GM19193 (cell line): Measurements from ENCODE around the gene INPP4B.

Source experiments
- POLR2A ChIP-seq: IDR thresholded peaks from 4 replicates; pipeline ENCODE4 v1.6.1; 2011; ENCODE audit not compliant: insufficient read depth, insufficient read length; ENCODE audit errors: extremely low read depth

Gene INPP4B

GRCh38 chr4:142282870-142283431 is 563.1 kb downstream of the INPP4B start:
- no peak for TF ChIP-seq POLR2A

DNA sequence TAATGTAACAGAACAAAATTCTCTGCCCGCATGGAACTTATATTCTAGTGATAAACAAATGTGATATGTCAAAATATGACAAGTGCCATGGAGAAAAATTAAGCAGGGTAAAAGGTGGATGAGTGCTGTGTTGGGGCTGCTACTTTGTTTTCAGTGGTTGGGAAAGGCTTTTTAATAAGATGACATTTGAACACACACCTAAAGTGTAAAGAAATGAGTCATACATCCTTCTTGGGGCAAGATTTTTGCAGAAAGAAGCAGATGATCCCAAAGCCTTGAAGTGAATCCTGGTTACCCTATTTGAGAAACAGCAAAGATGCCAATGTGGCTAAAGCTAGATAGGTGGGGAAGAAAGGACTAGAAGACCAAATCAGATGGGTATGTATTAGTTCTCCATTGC is 564.1 kb downstream of the INPP4B start:
- TF ChIP-seq POLR2A, result no peak

DNA sequence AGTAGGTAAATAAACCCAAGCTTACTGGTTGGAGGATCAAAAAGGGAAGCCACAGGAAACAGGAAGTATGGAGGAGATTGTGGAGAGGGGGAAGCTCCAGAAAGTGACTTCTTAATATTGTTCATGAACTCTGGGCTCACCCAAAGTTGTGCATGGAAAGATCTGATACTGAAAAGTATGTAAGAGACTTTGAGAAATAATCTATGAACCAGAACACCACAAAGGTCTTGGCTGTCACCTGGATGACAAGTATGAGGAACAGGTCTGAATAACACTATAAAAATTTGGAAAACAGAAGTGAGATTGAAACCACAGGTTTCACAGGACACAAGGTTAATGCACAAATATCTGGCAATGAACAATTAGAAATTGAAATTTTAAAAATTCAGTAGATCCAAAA is 567.4 kb downstream of the INPP4B start:
- no peak for TF ChIP-seq POLR2A

DNA sequence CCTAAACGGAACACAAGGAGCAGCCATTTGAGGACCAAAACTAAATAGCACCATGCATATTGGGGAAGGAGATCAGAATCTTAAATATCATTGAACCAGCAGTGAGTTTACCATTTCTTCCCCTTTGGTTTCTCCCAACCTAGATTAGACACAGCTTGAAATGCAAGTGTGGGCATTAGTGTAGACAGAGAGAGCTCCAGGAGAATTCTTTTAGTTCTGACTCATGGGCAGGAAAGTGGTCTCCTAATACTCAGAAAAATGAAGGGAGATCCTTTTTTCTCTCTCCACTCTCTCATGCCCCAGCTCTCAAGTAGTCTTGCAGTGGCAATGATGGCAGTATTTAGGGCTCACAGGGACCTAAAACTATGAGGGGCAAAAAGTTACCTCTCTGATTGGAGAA is 567.9 kb downstream of the INPP4B start:
- TF ChIP-seq POLR2A, result no peak

GRCh38 chr4:142274137-142274536 is 572.0 kb downstream of the INPP4B start:
- TF ChIP-seq POLR2A, result no peak

GRCh38 chr4:142272452-142272851 is 573.6 kb downstream of the INPP4B start:
- no peak for TF ChIP-seq POLR2A

DNA sequence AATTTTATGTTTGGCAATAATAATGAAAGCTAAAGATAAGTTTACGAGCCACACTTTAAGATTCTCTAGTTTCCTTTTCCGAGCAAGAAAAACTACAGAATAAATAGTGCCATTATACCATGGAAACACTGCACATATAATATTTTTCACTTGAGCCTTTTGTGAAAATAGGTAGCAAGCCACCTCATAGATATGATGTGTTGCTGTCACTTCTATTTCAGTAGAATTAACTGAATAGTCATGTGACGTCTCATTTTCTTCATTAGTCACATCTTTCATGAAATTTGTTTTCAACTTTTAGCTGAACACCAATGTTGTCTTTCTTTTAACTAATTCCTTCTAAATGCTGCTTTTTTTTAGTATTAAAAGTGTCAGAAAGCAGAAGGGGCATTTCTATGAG is 574.3 kb downstream of the INPP4B start:
- TF ChIP-seq POLR2A, result no peak

DNA sequence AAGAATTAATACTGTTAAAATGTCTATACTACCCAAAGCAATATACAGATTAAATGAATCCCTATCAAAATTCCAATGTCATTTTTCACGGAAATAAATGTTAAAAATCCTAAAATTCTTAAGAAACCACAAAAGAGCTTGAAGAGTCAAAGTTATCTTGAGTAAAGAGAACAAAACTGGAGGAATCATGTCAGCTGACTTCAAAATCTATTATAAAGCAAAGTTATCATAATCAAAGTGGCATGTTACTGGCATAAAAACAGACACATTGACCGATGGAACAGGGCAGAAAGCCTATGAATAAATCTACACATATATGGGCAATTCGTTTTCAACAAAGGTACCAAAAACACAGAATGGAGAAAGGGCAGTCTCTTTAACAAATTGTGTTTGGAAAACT is 579.0 kb downstream of the INPP4B start:
- no peak for TF ChIP-seq POLR2A

GRCh38 chr4:142265946-142266345 is 580.2 kb downstream of the INPP4B start:
- no peak for TF ChIP-seq POLR2A

DNA sequence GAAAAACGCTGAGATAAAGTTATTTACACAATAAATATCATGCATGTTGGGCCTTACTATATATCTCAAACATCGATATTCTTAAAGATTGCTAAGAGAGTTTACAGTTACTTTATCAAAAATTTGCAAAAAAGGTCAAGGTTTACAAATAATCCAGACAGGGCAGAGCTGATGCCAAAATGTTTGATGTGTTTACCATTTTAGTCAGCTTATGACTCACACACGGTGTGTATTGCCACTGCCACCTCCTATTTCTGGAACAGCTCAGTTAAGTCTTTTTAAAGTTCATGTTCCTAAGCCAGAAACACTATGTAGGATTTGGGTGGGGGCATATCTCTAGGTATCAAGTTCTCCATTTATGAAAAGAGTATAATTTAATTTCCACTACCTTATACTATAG is 580.6 kb downstream of the INPP4B start:
- no peak for TF ChIP-seq POLR2A

- no peak for TF ChIP-seq POLR2A
These were observed 581.1 kb downstream of the INPP4B start for GRCh38 chr4:142264961-142265360.

DNA sequence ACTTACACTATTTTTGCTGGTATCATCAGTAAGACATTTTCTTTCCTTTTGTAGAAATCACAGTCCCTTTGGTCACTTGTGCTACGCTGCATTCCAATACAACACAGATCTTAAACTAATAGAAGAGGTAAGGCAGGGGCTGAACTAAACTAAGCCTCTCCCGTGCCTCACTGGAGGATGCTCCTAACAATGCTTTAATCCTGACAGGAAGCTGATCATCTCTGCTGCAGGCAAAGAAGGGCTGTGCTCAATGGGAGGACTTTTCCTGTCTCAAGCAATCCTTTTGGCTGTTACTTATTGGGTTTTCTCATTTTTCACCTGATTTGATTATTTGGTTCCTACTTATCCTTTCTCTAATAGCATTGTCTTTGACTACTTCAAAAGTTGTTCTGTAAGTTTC is 583.1 kb downstream of the INPP4B start:
- no peak for TF ChIP-seq POLR2A

GRCh38 chr4:142248946-142249345 is 597.2 kb downstream of the INPP4B start:
- TF ChIP-seq POLR2A, result no peak

GRCh38 chr4:142243255-142243654 is 602.8 kb downstream of the INPP4B start:
- TF ChIP-seq POLR2A, result no peak

GRCh38 chr4:142242156-142242555 is 603.9 kb downstream of the INPP4B start:
- no peak for TF ChIP-seq POLR2A

- TF ChIP-seq POLR2A, result no peak
These were observed 607.5 kb downstream of the INPP4B start for GRCh38 chr4:142238589-142238988.

GRCh38 chr4:142236268-142236667 is 609.8 kb downstream of the INPP4B start:
- no peak for TF ChIP-seq POLR2A
